ENCODE data around the gene STRIT1. TPM values are rescaled to one million over a fixed set of nuclear protein-coding genes. Genes with fewer than 3 reads are reported as not detected.

STRIT1 gene
- total and polyA plus RNA-seq, 9 of the 15 experiments (the other 6 are each of a cell fraction or from before 2014, with no cell fraction given), result not detected

DNA sequence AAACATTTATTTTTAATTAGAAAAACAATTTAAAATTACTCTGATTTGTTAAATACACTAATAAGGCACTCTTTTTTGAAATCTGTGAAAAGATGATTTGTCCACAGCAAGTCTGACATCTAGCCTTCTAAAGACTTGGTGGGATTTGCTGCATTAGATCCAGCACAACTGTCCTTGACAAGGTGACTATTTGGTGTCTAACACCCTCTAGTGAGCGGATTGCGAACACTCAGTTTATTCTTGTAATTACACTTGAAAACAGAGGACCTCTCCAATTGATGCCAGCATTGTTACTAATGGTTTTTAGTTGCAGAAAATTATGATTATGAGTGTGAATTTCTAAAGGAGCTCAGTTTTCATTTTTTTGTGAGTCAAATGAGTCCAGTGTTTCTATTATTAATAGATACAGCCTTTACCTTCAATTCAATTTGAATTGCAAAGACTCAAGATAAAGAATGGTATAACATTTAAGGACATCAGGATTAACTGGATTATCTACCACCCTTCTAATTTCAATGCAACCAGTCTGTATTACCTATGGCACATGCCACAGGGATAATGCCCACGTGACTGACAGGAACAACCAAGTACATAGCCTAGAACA lies 29.7 kb upstream of the STRIT1 start (continued):
- TF ChIP-seq CC2D1A (IDR thresholded peaks at IDR 0.05) (peak; percentile 66; the same call in 1 of the 2 replicates), JUN (IDR thresholded peaks at IDR 0.05; ENCODE audit: borderline replicate concordance, low read depth, low read length) (0 out of 2 replicates have a peak, but pooled peaks have one; percentile 44), JUN (CRISPR knock-in tag; IDR thresholded peaks at IDR 0.05; ENCODE audit: borderline replicate concordance) (no peak), CHCHD3 (CRISPR knock-in tag; IDR thresholded peaks at IDR 0.05) (no peak)
- TF ChIP-seq, protein P1, sequence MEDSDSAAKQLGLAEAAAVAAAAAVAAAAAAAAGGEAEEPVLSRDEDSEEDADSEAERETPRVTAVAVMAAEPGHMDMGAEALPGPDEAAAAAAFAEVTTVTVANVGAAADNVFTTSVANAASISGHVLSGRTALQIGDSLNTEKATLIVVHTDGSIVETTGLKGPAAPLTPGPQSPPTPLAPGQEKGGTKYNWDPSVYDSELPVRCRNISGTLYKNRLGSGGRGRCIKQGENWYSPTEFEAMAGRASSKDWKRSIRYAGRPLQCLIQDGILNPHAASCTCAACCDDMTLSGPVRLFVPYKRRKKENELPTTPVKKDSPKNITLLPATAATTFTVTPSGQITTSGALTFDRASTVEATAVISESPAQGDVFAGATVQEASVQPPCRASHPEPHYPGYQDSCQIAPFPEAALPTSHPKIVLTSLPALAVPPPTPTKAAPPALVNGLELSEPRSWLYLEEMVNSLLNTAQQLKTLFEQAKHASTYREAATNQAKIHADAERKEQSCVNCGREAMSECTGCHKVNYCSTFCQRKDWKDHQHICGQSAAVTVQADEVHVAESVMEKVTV (CRISPR knock-in tag; IDR thresholded peaks at IDR 0.05), result peak; percentile 93

DNA sequence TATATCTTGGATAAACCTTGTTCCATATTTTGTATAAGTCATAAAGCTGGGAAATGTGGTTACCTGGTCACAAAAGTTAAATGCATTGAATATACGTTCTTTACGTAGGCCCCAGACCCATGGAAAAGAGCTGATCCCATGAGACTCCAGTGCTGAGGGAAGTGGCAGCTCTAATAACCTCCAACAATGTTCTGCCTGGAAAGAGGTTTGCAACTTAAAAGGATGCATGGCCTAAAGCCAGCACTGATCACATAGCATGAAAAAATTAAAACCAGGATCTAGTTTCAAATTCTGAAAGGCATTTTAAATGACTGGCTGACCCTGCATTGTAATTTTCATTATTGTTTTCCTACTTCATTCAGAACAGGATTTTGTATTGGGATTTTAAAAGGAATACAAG lies 27.9 kb upstream of the STRIT1 start:
- Histone ChIP-seq H3K79me2 (ENCODE audit: control insufficient read depth, insufficient read depth, low read length) (no peaks in the 10 kb centered on the region), H3K36me3 (ENCODE audit: control insufficient read depth, insufficient read depth, low read length) (no peaks in the 10 kb centered on the region), H4K20me1 (replicated peaks; ENCODE audit: control insufficient read depth, insufficient read depth, low read length) (no peaks in the 10 kb centered on the region), H3K4me1 (replicated peaks in 1 of 2; ENCODE audit: control insufficient read depth in 2 of 2, insufficient read depth in 2 of 2, low read length in 2 of 2) (peaks cover 0 to 3% of the 10 kb centered on the region in 2 experiments; a peak in 2 of 5 replicates), H3K9ac (ENCODE audit: insufficient read depth in 1 of 2, low read depth in 2 of 2, low read length in 2 of 2) (no peak overlapping the region), H3K27ac (ENCODE audit: extremely low read depth, low read depth, low read length) (no peak overlapping the region), H3K4me2 (ENCODE audit: insufficient read depth, low read length) (no peak overlapping the region), H3K9me1 (ENCODE audit: control insufficient read depth, insufficient read depth, low read length) (no peaks in the 10 kb centered on the region), H3K9me3 (replicated peaks; ENCODE audit: control insufficient read depth, insufficient read depth, low read depth, low read length) (no peaks in the 10 kb centered on the region), H3K27me3 (ENCODE audit: control insufficient read depth in 2 of 2, insufficient read depth in 2 of 2, low read length in 2 of 2) (no peaks in the 10 kb centered on the region), H3K4me3 (no peak overlapping the region), H2AFZ (ENCODE audit: low read depth, low read length) (no peak overlapping the region)
- intact Hi-C loops (cut with micrococcal nuclease), result loop anchor here (10.0 kb wide), 1 partner anchor 107 kb away; no protein-coding TSS in a partner anchor
- POLR2A ChIA-PET, result interaction anchor here (0.5 kb wide), 1 partner anchor 489 kb away, joined by 4 read pairs; no protein-coding TSS in a partner anchor
- ATAC-seq (no peak), DNase-seq (ENCODE audit: extremely low read depth in 1 of 4, low spot score in 3 of 4) (no peak), FAIRE-seq (no peak)
- in situ Hi-C loops (cut with MboI), result loop anchor here (5.0 kb wide), 1 partner anchor 369 kb away; no protein-coding TSS in a partner anchor
- WGBS (ENCODE audit: insufficient coverage, low coverage, missing lambda C conversion rate), result 87% methylated on average over 2 of the region's 2 CpGs
- CTCF ChIA-PET (ENCODE audit: low intra/inter-chr PET ratio), result no interaction called here
- no TSS peak for BruUV-seq (replicated peaks)
- TF ChIP-seq, protein P2, sequence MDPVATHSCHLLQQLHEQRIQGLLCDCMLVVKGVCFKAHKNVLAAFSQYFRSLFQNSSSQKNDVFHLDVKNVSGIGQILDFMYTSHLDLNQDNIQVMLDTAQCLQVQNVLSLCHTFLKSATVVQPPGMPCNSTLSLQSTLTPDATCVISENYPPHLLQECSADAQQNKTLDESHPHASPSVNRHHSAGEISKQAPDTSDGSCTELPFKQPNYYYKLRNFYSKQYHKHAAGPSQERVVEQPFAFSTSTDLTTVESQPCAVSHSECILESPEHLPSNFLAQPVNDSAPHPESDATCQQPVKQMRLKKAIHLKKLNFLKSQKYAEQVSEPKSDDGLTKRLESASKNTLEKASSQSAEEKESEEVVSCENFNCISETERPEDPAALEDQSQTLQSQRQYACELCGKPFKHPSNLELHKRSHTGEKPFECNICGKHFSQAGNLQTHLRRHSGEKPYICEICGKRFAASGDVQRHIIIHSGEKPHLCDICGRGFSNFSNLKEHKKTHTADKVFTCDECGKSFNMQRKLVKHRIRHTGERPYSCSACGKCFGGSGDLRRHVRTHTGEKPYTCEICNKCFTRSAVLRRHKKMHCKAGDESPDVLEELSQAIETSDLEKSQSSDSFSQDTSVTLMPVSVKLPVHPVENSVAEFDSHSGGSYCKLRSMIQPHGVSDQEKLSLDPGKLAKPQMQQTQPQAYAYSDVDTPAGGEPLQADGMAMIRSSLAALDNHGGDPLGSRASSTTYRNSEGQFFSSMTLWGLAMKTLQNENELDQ (CRISPR knock-in tag; IDR thresholded peaks at IDR 0.05; ENCODE audit: borderline replicate concordance), result no peak
